Upper lobe of right lung (tissue), 1 donor: ENCODE measurements around the gene CCDC159. TPM values are rescaled to one million over a fixed set of nuclear protein-coding genes. Genes with fewer than 3 reads are reported as not detected.
"Not testable (repeated sequence)": the region's sequence is repeated elsewhere in the genome, so short reads cannot be mapped to it uniquely, and the experiment has no call there.

Source experiments
- ATAC-seq: fragments of 200-7000 bp; cut with Tn5 transposase; one replicate; pipeline ENCODE4 v1.9.1; 2020; ENCODE audit warnings: mild to moderate bottlenecking, moderate library complexity
- DNase-seq: peaks from one replicate; pipeline ENCODE4 v3.0.0-alpha.2; 2020
- H3K27ac ChIP-seq: fragments of 200-600 bp; one replicate; pipeline ENCODE4 v1.8.0; 2022
- H3K27me3 ChIP-seq: fragments of 200-600 bp; one replicate; pipeline ENCODE4 v1.8.0; 2022; ENCODE audit warnings: mild to moderate bottlenecking
- H3K36me3 ChIP-seq: fragments of 200-600 bp; one replicate; pipeline ENCODE4 v1.8.0; 2022
- H3K4me1 ChIP-seq: fragments of 200-600 bp; one replicate; pipeline ENCODE4 v1.8.0; 2022
- H3K4me3 ChIP-seq: fragments of 200-600 bp; one replicate; pipeline ENCODE4 v1.8.0; 2022; ENCODE audit warnings: mild to moderate bottlenecking
- H3K9me3 ChIP-seq: fragments of 200-600 bp; one replicate; pipeline ENCODE4 v1.8.0; 2022
- CTCF ChIP-seq: fragments of 200-600 bp; IDR thresholded peaks from one replicate; pipeline ENCODE4 v1.8.0; 2022; ENCODE audit warnings: antibody characterized with exemption
- intact Hi-C: fragments of 100-400 bp; cut with DNase I; formaldehyde crosslinking; loops from one replicate; pipeline ENCODE4 v1.11.0; 2022
- long read RNA-seq: library from polyadenylated mRNA; unstranded; transcript quantifications from one replicate; pipeline ENCODE4 v2.0.0, GENCODE V29; 2021
- total RNA-seq: library from RNA; stranded (reverse); fragmentation: NEBNext Ultra II Directional; extraction: Animal tissue kit (Norgen Biotek cat#: 25700); gene quantifications from one replicate; pipeline ENCODE4 v1.2.1, GENCODE V29; 2021
- donor health status: DM: no; HTN: yes; CAD: no; lungs with severe emphysema.

The CCDC159 gene
- 39.4 TPM for total RNA-seq
- long read RNA-seq, partial matches to known transcripts: 2 of 10 reads
- long read RNA-seq, other reads (novel, unspliced or antisense): 7 of 10 reads

GRCh38 chr19:11346104-11346940, at the start of gene CCDC159, which contains the start of gene TMEM205:
Gene CCDC159 (plus strand): TSS chr19:11346519. CDS start chr19:11346607, 88 bp downstream.
Gene TMEM205 (minus strand): TSS chr19:11346268. CDS start chr19:11345619, 649 bp downstream.
- Histone ChIP-seq H3K9me3 (no peaks in the 10 kb centered on the region), H3K27me3 (no peaks in the 10 kb centered on the region), H3K36me3 (peaks cover 5% of the 10 kb centered on the region), H3K4me3 (peak within 1 kb of the TSS; percentile 78), H3K27ac (peak within 1 kb of the TSS; percentile 82), H3K4me1 (peaks cover 18% of the 10 kb centered on the region)
- DNase-seq (peak; percentile 98), ATAC-seq (peak; percentile 97)
- no peak for TF ChIP-seq CTCF
- intact Hi-C loops: no loop called here

- intact Hi-C loops: no loop called here
- DNase-seq (no peak), ATAC-seq (peak; percentile 54)
- no peaks in the 10 kb centered on the region for H3K4me1 ChIP-seq
- no peaks in the 10 kb centered on the region for H3K9me3 ChIP-seq
- H3K36me3 ChIP-seq: no peaks in the 10 kb centered on the region
- no peak overlapping the region for H3K4me3 ChIP-seq
- no peaks in the 10 kb centered on the region for H3K27me3 ChIP-seq
- H3K27ac ChIP-seq: no peak overlapping the region
- no peak for TF ChIP-seq CTCF
Observed at GRCh38 chr19:11299946-11300810, 46.1 kb upstream of the CCDC159 start.

GRCh38 chr19:11300811-11301120, 45.6 kb upstream of the CCDC159 start:
- no peak for DNase-seq
- TF ChIP-seq CTCF: no peak
- Histone ChIP-seq H3K36me3 (no peaks in the 10 kb centered on the region), H3K9me3 (no peaks in the 10 kb centered on the region), H3K27me3 (no peaks in the 10 kb centered on the region), H3K4me3 (no peak overlapping the region), H3K27ac (no peak overlapping the region), H3K4me1 (no peaks in the 10 kb centered on the region)
- no peak for ATAC-seq
- intact Hi-C loops: no loop called here

GRCh38 chr19:11304936-11305335, 41.4 kb upstream of the CCDC159 start:
- H3K27ac ChIP-seq: no peak overlapping the region
- no peaks in the 10 kb centered on the region for H3K9me3 ChIP-seq
- no peaks in the 10 kb centered on the region for H3K36me3 ChIP-seq
- no peak overlapping the region for H3K4me3 ChIP-seq
- DNase-seq: no peak
- no peaks in the 10 kb centered on the region for H3K4me1 ChIP-seq
- no peak for TF ChIP-seq CTCF
- no peak for ATAC-seq
- no peaks in the 10 kb centered on the region for H3K27me3 ChIP-seq
- intact Hi-C loops: no loop called here

- no peaks in the 10 kb centered on the region for H3K9me3 ChIP-seq
- no peaks in the 10 kb centered on the region for H3K27me3 ChIP-seq
- DNase-seq (no peak), ATAC-seq (no peak)
- no peak overlapping the region for H3K4me3 ChIP-seq
- no peaks in the 10 kb centered on the region for H3K4me1 ChIP-seq
- intact Hi-C loops: no loop called here
- TF ChIP-seq CTCF: no peak
- H3K36me3 ChIP-seq: no peaks in the 10 kb centered on the region
- H3K27ac ChIP-seq: no peak overlapping the region
Observed at GRCh38 chr19:11306337-11306736, 40.0 kb upstream of the CCDC159 start.

GRCh38 chr19:11320278-11320995, 25.9 kb upstream of the CCDC159 start:
- H3K27ac ChIP-seq, intact Hi-C loops, H3K9me3 ChIP-seq, H3K4me3 ChIP-seq, H3K36me3 ChIP-seq, H3K27me3 ChIP-seq, DNase-seq, ATAC-seq: not testable (repeated sequence)
- H3K4me1 ChIP-seq: peaks cover 40% of the 10 kb centered on the region
